Mucosa of descending colon (tissue), 3 donors: ENCODE data around the gene HSD17B4. TPM values are rescaled to one million over a fixed set of nuclear protein-coding genes. Genes with fewer than 3 reads are reported as not detected.
A peak's percentile ranks its signal among the peaks of the same experiment; 100 is the strongest.

Experiments
- ATAC-seq: fragments of 200-7000 bp; cut with Tn5 transposase; one replicate; pipeline ENCODE4 v1.9.1; 2020; ENCODE audit warnings: mild to moderate bottlenecking, moderate library complexity
- DNase-seq, 3 donors: peaks; one replicate each; pipeline ENCODE4 v3.0.0-alpha.2; 2020
- H3K36me3 ChIP-seq: fragments of 200-600 bp; one replicate; pipeline ENCODE4 v1.8.0; 2021; ENCODE audit warnings: low read depth, mild to moderate bottlenecking
- H3K4me1 ChIP-seq: fragments of 200-600 bp; one replicate; pipeline ENCODE4 v1.8.0; 2021; ENCODE audit warnings: low read depth, mild to moderate bottlenecking
- H3K4me3 ChIP-seq: fragments of 200-600 bp; one replicate; pipeline ENCODE4 v1.8.0; 2021; ENCODE audit warnings: mild to moderate bottlenecking
- H3K9me3 ChIP-seq: fragments of 200-600 bp; one replicate; pipeline ENCODE4 v1.8.0; 2021; ENCODE audit warnings: mild to moderate bottlenecking
- intact Hi-C, 2 donors: fragments of 100-400 bp; cut with DNase I in 1 of 2; cut with micrococcal nuclease in 1 of 2; formaldehyde crosslinking; loops; one replicate each; pipeline versions ENCODE4 v1.11.0 to v1.11.1; 2022; cut with DNase I, micrococcal nuclease
- total RNA-seq, 3 donors: library from RNA; stranded (reverse); fragmentation: NEBNext Ultra II Directional in 2 of 3; extraction: Animal tissue kit (Norgen Biotek cat#: 25700) in 2 of 3; gene quantifications; one replicate each; pipeline versions ENCODE4 v1.2.1 to v1.2.4, GENCODE V29; 2021 to 2023
- TF ChIP-seq, protein P1 (sequence below): fragments of 200-600 bp; IDR thresholded peaks from one replicate; pipeline ENCODE4 v1.8.0; 2022; ENCODE audit warnings: antibody characterized with exemption, mild to moderate bottlenecking
- donor health status: DM: no; HTN: no; CAD: no; lungs with moderate emphysema.
- donor health status: DM: no; HTN: no; CAD: no.
- donor health status: DM: no; HTN: yes; CAD: no.

HSD17B4 gene
- total RNA-seq, 3 donors from 2014 or later: 178 to 243 (median 235) TPM

DNA sequence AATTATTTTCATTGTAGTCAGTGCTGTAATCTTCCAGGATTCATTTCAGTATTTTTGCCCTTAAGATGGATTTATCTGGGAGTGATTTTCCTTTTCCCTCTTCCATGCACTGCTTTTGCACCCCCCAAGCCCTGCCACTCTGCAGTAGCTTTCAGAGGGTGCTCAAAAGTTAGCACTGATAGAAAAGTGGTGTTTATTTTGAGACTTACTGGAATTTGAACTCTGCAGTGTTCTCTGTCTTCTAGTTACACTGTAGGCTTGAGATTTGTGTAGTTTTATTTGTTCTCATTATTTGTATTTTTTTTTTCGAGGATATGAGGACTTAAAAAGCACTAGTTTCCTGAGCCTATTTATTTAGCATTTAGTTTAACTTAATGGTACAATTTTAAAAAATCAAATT, 70.5 kb downstream of the HSD17B4 start:
- Histone ChIP-seq H3K9me3 (no peaks in the 10 kb centered on the region), H3K4me3 (no peak overlapping the region), H3K4me1 (no peaks in the 10 kb centered on the region), H3K36me3 (no peaks in the 10 kb centered on the region)
- DNase-seq (no peak), ATAC-seq (no peak)
- TF ChIP-seq, protein P1, sequence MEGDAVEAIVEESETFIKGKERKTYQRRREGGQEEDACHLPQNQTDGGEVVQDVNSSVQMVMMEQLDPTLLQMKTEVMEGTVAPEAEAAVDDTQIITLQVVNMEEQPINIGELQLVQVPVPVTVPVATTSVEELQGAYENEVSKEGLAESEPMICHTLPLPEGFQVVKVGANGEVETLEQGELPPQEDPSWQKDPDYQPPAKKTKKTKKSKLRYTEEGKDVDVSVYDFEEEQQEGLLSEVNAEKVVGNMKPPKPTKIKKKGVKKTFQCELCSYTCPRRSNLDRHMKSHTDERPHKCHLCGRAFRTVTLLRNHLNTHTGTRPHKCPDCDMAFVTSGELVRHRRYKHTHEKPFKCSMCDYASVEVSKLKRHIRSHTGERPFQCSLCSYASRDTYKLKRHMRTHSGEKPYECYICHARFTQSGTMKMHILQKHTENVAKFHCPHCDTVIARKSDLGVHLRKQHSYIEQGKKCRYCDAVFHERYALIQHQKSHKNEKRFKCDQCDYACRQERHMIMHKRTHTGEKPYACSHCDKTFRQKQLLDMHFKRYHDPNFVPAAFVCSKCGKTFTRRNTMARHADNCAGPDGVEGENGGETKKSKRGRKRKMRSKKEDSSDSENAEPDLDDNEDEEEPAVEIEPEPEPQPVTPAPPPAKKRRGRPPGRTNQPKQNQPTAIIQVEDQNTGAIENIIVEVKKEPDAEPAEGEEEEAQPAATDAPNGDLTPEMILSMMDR: no peak
- intact Hi-C loops: no loop called here

DNA sequence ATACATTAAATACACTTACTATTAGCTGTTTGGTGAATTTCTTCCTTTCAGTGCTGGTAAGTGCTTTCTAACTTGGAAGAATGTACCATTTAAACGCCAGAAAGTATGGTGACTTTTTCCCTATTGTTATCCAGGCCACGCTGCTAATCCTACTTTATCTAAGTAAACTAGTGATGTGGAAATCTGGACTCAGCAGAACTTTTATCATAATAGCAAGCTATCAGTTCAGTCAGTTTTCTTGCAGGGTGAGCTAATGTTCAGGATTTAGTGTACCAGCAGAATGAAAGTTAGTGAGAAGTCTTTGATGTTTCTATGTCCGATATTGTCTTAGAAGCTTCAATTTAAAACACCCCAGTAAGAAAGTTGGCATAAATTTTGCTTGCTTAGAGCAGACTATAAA, 72.2 kb downstream of the HSD17B4 start:
- TF ChIP-seq, protein P1: no peak
- Histone ChIP-seq H3K9me3 (no peaks in the 10 kb centered on the region), H3K4me3 (no peak overlapping the region), H3K36me3 (no peaks in the 10 kb centered on the region), H3K4me1 (no peaks in the 10 kb centered on the region)
- no peak for ATAC-seq
- no peak for DNase-seq
- intact Hi-C loops: no loop called here

DNA sequence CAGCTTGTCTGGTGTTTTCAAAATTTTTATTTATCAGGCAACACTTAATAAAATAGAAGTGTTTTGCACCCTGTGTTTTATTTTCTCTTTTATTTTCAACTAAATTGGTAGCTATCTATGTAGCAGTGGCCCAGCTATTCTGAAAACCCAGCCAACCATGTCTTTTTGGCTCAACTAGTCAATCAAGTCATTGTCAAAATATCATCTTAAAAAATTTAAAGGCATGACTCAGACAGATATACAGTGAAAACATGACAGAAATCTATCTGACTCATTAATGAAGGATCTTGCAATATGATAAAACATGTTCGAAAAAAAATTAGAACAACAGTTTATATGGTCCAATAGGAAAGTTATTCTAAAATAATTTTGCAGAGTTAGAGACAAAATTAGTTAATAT, 75.1 kb downstream of the HSD17B4 start:
- TF ChIP-seq, protein P1: no peak
- Histone ChIP-seq H3K4me3 (no peak overlapping the region), H3K4me1 (no peaks in the 10 kb centered on the region), H3K9me3 (no peaks in the 10 kb centered on the region), H3K36me3 (no peaks in the 10 kb centered on the region)
- DNase-seq (no peak), ATAC-seq (no peak)
- intact Hi-C loops: no loop called here

DNA sequence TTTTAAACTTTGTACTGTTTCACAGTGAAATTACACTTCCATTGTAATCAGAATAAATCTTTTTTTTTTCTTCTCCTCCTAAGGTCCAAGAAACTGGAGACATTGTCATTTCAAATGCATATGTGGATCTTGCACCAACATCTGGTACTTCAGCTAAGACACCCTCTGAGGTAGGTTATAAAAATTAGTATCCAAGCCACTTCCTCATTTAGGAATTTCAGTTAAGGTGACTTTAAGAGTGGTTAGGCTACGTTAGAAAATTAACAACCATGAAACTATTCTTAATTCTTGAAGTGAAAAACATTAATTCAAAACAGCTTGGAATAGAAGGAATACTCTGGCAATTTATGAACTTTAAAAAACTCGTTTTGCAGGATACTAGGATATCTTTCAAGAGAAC, 77.5 kb downstream of the HSD17B4 start:
- H3K36me3 ChIP-seq: no peaks in the 10 kb centered on the region
- intact Hi-C loops: no loop called here
- no peaks in the 10 kb centered on the region for H3K4me1 ChIP-seq
- TF ChIP-seq, protein P1: no peak
- no peak for DNase-seq
- no peak overlapping the region for H3K4me3 ChIP-seq
- no peaks in the 10 kb centered on the region for H3K9me3 ChIP-seq
- no peak for ATAC-seq

DNA sequence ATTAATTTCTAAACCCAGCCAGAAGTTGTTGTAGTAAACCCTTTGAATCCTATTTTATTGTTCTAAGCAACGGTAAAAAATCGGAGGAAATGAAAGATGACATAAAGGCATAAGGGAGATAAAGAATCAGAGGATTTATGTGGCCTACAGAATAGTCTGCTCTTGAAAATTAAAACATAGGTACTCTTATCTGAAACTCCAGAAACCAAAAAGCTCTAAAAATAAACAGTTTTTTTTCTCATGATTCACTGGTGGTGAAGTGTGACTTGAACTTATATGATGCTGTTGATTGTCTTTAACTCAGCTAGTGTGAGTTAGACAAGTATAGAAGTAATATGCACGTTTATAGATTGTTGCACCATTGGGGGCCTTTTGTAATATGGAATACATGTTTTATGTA, 80.3 kb downstream of the HSD17B4 start:
- TF ChIP-seq, protein P1: no peak
- H3K4me3 ChIP-seq: no peak overlapping the region
- no peaks in the 10 kb centered on the region for H3K9me3 ChIP-seq
- intact Hi-C loops: no loop called here
- no peaks in the 10 kb centered on the region for H3K36me3 ChIP-seq
- no peak for ATAC-seq
- no peaks in the 10 kb centered on the region for H3K4me1 ChIP-seq
- DNase-seq: no peak

DNA sequence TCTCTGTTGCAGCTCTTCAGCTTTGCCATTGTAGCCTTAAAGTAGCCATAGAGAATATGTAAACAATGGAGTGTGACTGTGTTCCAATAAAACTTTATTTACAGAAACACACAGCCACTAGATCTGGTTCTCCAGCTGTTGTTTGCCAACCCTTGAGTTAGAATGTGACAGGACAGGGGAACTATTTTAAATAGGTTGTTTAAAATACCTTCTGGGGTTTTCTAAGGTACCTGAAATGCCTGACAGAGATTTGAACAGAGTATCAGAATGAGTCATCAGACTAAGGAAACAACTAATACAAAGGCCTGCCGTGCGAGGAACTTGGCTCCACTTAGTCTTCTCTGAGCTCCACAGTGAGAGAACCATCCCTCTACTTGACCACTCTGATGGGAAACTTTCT, 85.4 kb downstream of the HSD17B4 start:
- no peaks in the 10 kb centered on the region for H3K9me3 ChIP-seq
- ATAC-seq (peak; percentile 26), DNase-seq (no peak)
- no peaks in the 10 kb centered on the region for H3K36me3 ChIP-seq
- intact Hi-C loops: no loop called here
- H3K4me1 ChIP-seq: no peaks in the 10 kb centered on the region
- H3K4me3 ChIP-seq: no peak overlapping the region
- TF ChIP-seq, protein P1: no peak
